Upper lobe of left lung (tissue), 6 donors: ENCODE data around the gene CPPED1. TPM values are rescaled to one million over a fixed set of nuclear protein-coding genes. Genes with fewer than 3 reads are reported as not detected.

Experiments used
- ATAC-seq, 2 donors: fragments of 200-7000 bp; cut with Tn5 transposase; one replicate each; pipeline ENCODE4 v1.9.1; 2022; ENCODE audit warnings: mild to moderate bottlenecking in 2 of 2, moderate library complexity in 2 of 2; ENCODE audit not compliant: low FRiP score in 2 of 2
- DNase-seq, 2 donors: peaks; one replicate each; pipeline ENCODE4 v3.0.0-alpha.2; 2019 to 2020
- H3K27ac ChIP-seq, 4 donors: fragments of 200-600 bp; sonication (generic); one replicate each; pipeline ENCODE4 v1.5.1; 2016 to 2019
- H3K27me3 ChIP-seq, 4 donors: fragments of 200-600 bp; sonication (generic); one replicate each; pipeline ENCODE4 v1.5.1; 2017 to 2019
- H3K36me3 ChIP-seq, 4 donors: fragments of 200-600 bp; sonication (generic); one replicate each; pipeline ENCODE4 v1.5.1; 2016 to 2019
- H3K4me1 ChIP-seq, 4 donors: fragments of 200-600 bp; sonication (generic); one replicate each; pipeline ENCODE4 v1.5.1; 2018 to 2019
- H3K4me3 ChIP-seq, 4 donors: fragments of 200-600 bp; sonication (generic); one replicate each; pipeline ENCODE4 v1.5.1; 2017 to 2019; ENCODE audit warnings: mild to moderate bottlenecking in 2 of 4, moderate library complexity in 1 of 4
- H3K9me3 ChIP-seq, 4 donors: fragments of 200-600 bp; sonication (generic); one replicate each; pipeline ENCODE4 v1.5.1; 2018 to 2019
- EP300 ChIP-seq, 4 donors: sonication (generic); formaldehyde crosslinking; IDR thresholded peaks; one replicate each; pipeline ENCODE4 v1.5.1; 2017; ENCODE audit warnings: antibody characterized with exemption in 4 of 4, control low read depth in 2 of 4
- POLR2A ChIP-seq, 4 donors: fragments of 450-650 bp; IDR thresholded peaks; one replicate each; pipeline ENCODE4 v1.5.1; 2016 to 2017; ENCODE audit warnings: antibody characterized with exemption in 4 of 4, mild to moderate bottlenecking in 2 of 4
- POLR2AphosphoS5 ChIP-seq, 2 donors: sonication (generic); formaldehyde crosslinking; IDR thresholded peaks; one replicate each; pipeline ENCODE4 v1.5.1; 2017; ENCODE audit warnings: antibody characterized with exemption in 2 of 2
- WGBS, 2 donors: methylation state at CpG; one replicate each; pipeline ENCODE4 v1.1.5; 2017 to 2018; 5-methylcytosine and 5-hydroxymethylcytosine counted together
- total RNA-seq, 6 donors: library from RNA; depleted of rRNA in 4 of 6; stranded (reverse); fragments of >200 nt in 4 of 6; gene quantifications; one replicate each; pipeline versions ENCODE4 v1.1.0 to v1.2.1, GENCODE V29; 2016 to 2021
- TF ChIP-seq, protein P1 (sequence below), 6 experiments: fragments of 450-650 bp in 4 of 6; fragments of 200-600 bp in 2 of 6; sonication (generic) in 2 of 6; IDR thresholded peaks; one replicate each; pipeline ENCODE4 v1.5.1; 2016 to 2019; ENCODE audit warnings: antibody characterized with exemption in 6 of 6
- donor health status: DM: no; HTN: no; CAD: no; lungs with moderate emphysema.
- donor health status: DM: no; HTN: yes; CAD: no; lungs with severe emphysema.

Gene CPPED1
- total RNA-seq, 6 donors from 2014 or later = 12.5 to 32.5 (median 23.1) TPM

DNA sequence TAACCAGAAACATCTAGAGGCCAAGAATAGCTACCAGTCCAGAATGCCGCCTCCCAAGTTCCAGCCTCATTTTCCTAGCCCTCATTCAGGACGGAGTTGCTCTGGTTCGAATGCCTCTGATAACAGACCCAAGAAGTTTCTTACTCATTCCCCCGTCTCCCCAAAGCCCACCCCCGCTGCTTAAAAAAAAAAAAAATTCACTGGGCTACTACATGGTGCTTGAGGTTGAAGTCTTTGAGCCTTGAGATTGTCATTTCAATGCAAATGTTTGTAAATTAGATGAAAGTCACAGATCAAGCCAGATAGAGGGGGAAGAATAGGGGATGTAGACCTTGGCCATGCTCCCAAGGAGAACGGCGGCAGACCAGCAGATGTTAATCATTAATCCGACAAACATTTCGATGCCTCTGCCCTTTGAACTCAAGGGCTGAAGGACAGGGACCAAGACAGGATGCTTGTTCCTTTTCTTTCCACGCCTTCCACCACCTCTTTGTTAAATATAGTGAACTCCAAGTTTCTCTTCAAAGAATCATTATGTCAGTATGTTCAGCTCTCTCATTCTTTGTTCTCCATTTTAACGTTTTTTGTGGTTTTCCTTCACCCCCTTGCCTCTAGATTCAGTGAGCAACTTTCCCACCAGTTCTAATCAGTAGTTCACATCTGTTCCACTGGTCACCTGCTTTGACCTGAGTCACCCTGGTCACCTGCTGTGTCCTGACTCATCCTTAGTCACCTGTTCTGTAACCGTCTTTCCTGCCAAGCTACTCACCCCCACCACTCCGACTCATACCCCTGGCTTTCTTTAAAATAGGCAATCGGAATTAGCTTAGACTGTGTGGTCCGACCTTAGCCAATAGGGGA is 190.3 kb downstream of the CPPED1 start:
- WGBS, 2 donors = 41 to 43% methylated on average over 15 of the region's 15 CpGs
- H3K36me3 ChIP-seq = no peaks in the 10 kb centered on the region
- DNase-seq = no peak
- no peak for TF ChIP-seq EP300 (IDR thresholded peaks at IDR 0.05)
- TF ChIP-seq, protein P1, sequence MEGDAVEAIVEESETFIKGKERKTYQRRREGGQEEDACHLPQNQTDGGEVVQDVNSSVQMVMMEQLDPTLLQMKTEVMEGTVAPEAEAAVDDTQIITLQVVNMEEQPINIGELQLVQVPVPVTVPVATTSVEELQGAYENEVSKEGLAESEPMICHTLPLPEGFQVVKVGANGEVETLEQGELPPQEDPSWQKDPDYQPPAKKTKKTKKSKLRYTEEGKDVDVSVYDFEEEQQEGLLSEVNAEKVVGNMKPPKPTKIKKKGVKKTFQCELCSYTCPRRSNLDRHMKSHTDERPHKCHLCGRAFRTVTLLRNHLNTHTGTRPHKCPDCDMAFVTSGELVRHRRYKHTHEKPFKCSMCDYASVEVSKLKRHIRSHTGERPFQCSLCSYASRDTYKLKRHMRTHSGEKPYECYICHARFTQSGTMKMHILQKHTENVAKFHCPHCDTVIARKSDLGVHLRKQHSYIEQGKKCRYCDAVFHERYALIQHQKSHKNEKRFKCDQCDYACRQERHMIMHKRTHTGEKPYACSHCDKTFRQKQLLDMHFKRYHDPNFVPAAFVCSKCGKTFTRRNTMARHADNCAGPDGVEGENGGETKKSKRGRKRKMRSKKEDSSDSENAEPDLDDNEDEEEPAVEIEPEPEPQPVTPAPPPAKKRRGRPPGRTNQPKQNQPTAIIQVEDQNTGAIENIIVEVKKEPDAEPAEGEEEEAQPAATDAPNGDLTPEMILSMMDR (IDR thresholded peaks at IDR 0.05) = no peak
- no peak for TF ChIP-seq POLR2A (IDR thresholded peaks at IDR 0.05)
- no peak for TF ChIP-seq POLR2AphosphoS5 (IDR thresholded peaks at IDR 0.05)
- no peaks in the 10 kb centered on the region for H3K9me3 ChIP-seq
- H3K27me3 ChIP-seq = no peaks in the 10 kb centered on the region
- no peak overlapping the region for H3K4me3 ChIP-seq
- no peak for ATAC-seq
- no peaks in the 10 kb centered on the region for H3K4me1 ChIP-seq
- no peak overlapping the region for H3K27ac ChIP-seq

DNA sequence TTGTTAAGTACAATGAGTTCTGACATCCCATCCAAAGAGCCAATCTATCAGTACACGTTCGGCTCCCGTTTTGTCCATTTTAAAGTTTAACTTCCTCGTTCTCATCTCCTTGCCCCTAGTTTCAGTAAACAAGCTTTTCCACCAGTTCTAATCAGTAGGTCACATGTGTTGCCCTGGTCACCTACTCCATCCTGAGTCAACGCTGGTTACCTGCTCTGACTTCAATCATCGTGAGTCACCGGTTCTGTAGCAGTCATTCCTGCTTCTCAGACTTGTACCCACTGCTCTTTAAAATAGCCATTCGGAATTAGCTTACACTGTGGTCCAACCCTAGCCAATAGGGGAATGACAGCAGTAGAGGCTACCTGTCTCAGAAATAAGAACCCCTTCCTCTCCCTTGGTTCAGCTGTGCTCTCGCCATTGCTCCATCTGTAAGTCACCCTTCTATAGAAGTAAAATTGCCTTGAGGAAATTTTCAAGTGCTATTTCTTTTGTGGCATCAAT is 191.0 kb downstream of the CPPED1 start:
- H3K36me3 ChIP-seq = no peaks in the 10 kb centered on the region
- 73 to 75% methylated on average over 9 of the region's 9 CpGs for WGBS, 2 donors
- H3K4me3 ChIP-seq = no peak overlapping the region
- H3K27ac ChIP-seq = no peak overlapping the region
- H3K4me1 ChIP-seq = no peaks in the 10 kb centered on the region
- no peaks in the 10 kb centered on the region for H3K9me3 ChIP-seq
- TF ChIP-seq POLR2A (IDR thresholded peaks at IDR 0.05) (no peak), EP300 (IDR thresholded peaks at IDR 0.05) (no peak), POLR2AphosphoS5 (IDR thresholded peaks at IDR 0.05) (no peak)
- TF ChIP-seq, protein P1 (IDR thresholded peaks at IDR 0.05) = no peak
- no peak for ATAC-seq
- no peak for DNase-seq
- H3K27me3 ChIP-seq = no peaks in the 10 kb centered on the region

DNA sequence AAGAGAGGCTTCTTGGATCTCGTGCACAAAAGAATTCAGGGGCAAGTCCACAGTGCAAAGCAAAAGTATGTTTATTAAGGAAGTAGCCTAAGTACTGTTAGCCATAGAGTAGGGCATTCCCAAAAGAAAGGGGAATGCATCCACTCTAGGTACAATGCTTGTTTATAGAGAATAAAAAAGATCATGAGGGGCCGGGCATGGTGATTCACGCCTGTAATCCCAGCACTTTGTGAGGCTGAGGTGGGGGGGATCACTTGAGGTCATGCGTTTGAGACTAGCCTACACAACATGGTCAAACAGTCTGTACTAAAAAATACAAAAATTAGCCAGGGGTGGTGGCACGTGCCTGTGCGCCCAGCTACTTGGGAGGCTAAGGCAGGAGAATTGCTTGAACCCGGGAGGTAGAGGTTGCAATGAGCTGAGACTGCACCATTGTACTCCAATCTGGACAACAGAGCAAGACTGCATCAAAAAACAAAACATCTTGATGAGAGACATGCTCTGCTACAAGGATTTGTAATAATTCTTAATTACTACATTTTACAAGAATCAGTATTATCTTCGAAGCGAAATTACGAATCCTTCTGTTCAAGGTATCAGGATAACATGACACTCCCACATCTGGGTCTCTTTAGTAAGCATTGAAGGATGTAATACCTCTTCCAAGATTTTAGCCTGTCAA is 191.6 kb downstream of the CPPED1 start:
- Histone ChIP-seq H3K27ac (no peak overlapping the region), H3K4me3 (no peak overlapping the region), H3K9me3 (no peaks in the 10 kb centered on the region), H3K27me3 (no peaks in the 10 kb centered on the region), H3K36me3 (no peaks in the 10 kb centered on the region), H3K4me1 (no peaks in the 10 kb centered on the region)
- no peak for ATAC-seq
- WGBS, 2 donors = 83 to 87% methylated on average over 10 of the region's 10 CpGs
- TF ChIP-seq EP300 (IDR thresholded peaks at IDR 0.05) (no peak), POLR2AphosphoS5 (IDR thresholded peaks at IDR 0.05) (no peak), POLR2A (IDR thresholded peaks at IDR 0.05) (no peak)
- DNase-seq = no peak

DNA sequence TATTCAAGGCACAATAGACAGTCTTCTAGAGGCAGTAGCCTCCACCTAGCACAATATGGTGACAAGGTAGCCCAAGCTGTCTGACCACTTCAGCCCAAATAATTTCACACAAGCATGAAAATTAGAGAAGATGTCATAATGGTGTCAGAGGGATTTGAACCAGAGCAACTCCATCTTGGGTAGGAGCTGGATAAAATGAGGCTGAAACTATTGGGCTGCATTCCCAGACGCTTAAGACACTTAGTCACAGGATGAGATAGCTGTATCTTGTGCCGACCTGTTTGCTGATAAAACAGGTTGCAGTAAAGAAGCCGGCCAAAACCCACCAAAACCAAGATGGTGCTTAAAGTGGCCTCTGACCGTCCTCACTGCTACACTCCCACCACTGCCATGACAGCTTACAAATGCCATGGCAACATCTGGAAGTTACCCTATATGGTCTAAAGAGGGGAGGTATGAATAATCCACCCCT is 192.6 kb downstream of the CPPED1 start:
- Histone ChIP-seq H3K4me3 (no peak overlapping the region), H3K27me3 (no peaks in the 10 kb centered on the region), H3K36me3 (no peaks in the 10 kb centered on the region), H3K27ac (no peak overlapping the region), H3K4me1 (no peaks in the 10 kb centered on the region), H3K9me3 (no peaks in the 10 kb centered on the region)
- DNase-seq (no peak), ATAC-seq (no peak)
- no peak for TF ChIP-seq POLR2A (IDR thresholded peaks at IDR 0.05)
- TF ChIP-seq, protein P1 (IDR thresholded peaks at IDR 0.05) = no peak
- no peak for TF ChIP-seq POLR2AphosphoS5 (IDR thresholded peaks at IDR 0.05)
- no peak for TF ChIP-seq EP300 (IDR thresholded peaks at IDR 0.05)
- WGBS, 2 donors = 68 to 78% methylated on average over 4 of the region's 4 CpGs
